HT1080 (cell line): ENCODE data around the gene RNF38. TPM values are rescaled to one million over a fixed set of nuclear protein-coding genes. Genes with fewer than 3 reads are reported as not detected.
"Not testable (repeated sequence)": the region's sequence is repeated elsewhere in the genome, so short reads cannot be mapped to it uniquely, and the experiment has no call there.

Source experiments
- DNase-seq: peaks from one replicate; pipeline ENCODE4 v3.0.0-alpha.2; 2015; ENCODE audit warnings: low read depth
- total RNA-seq: library from RNA; depleted of rRNA; stranded (reverse); fragments of >200 nt; shearing (Covaris generic); gene quantifications from 2 replicates; pipeline ENCODE4 v1.2.3, GENCODE V29; 2014; rRNA removed

The RNF38 gene
- total RNA-seq, 1 experiment from 2014 or later = 14.5 TPM

GRCh38 chr9:36294996-36295395 is 105.1 kb downstream of the RNF38 start:
- not testable (repeated sequence) for DNase-seq

GRCh38 chr9:36293918-36294317 is 106.2 kb downstream of the RNF38 start:
- no peak for DNase-seq

GRCh38 chr9:36293171-36293570 is 106.9 kb downstream of the RNF38 start:
- no peak for DNase-seq

- no peak for DNase-seq
Measured at GRCh38 chr9:36292641-36293040, 107.4 kb downstream of the RNF38 start.

GRCh38 chr9:36290996-36291395 is 109.1 kb downstream of the RNF38 start:
- no peak for DNase-seq

GRCh38 chr9:36289836-36290435 is 110.1 kb downstream of the RNF38 start:
- no peak for DNase-seq

GRCh38 chr9:36288070-36288469 is 112.0 kb downstream of the RNF38 start:
- no peak for DNase-seq

Other genes with a start within 250 kb of the RNF38 start
- 0.03 TPM in 1 of 2 replicates, not detected in the other for gene CCIN, start 230.9 kb downstream of the RNF38 start, total RNA-seq
- gene CLTA, start 209.3 kb downstream of the RNF38 start, total RNA-seq = 437 and 448 TPM in 2 replicates
- gene GNE, start 141.8 kb downstream of the RNF38 start, total RNA-seq = 14.5 and 19.5 TPM in 2 replicates
- gene MELK, start 172.6 kb upstream of the RNF38 start, total RNA-seq = 62.7 and 74.6 TPM in 2 replicates